HG02943 (cell line): ENCODE data around the gene TM7SF3.

Experiments
- ATAC-seq: cut with Tn5 transposase; IDR thresholded peaks from one replicate; pipeline ENCODE4 v1.9.1; 2021; ENCODE audit warnings: mild to moderate bottlenecking, low read depth, moderate library complexity; ENCODE audit not compliant: unreplicated experiment

Gene TM7SF3

DNA sequence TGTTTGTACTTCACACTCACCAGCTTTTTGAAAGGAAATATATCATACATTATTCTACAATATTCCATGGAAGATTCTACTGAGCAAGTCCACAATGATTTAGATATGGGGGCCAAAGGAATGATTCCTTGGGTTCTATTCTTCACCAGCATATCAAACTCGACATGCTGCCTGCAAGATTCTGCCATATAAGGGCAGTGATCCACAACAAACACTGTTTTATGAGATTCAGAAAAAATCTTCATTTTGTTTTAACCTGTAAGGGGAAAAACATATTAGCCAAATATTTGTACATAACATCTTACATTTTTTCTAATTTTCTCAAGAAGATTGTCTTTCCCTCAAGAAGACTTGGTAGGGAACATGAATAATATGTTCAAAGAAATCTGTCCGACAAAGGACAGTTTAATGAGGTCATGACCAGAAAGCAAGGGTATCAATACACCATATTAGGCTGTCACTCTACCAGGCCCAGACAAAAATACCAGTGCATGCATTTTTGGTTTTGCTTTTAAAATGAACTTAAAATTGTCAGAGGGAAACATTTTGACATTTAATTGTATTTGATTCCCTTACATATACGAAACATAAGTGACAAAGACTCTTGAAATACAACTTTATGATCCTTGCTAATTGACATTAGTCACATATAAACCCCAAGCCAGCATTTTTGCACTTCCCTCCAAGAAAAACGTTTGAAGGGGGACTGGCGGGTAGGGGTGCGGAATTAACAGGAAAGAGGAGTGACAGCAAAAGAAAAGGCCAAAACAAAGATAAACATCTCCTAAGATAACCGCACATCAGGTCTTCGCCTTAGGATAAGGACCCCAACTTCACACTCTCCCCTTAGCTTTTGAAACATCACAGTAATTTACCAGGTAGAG lies 77.4 kb downstream of the TM7SF3 start:
- no peak for ATAC-seq

DNA sequence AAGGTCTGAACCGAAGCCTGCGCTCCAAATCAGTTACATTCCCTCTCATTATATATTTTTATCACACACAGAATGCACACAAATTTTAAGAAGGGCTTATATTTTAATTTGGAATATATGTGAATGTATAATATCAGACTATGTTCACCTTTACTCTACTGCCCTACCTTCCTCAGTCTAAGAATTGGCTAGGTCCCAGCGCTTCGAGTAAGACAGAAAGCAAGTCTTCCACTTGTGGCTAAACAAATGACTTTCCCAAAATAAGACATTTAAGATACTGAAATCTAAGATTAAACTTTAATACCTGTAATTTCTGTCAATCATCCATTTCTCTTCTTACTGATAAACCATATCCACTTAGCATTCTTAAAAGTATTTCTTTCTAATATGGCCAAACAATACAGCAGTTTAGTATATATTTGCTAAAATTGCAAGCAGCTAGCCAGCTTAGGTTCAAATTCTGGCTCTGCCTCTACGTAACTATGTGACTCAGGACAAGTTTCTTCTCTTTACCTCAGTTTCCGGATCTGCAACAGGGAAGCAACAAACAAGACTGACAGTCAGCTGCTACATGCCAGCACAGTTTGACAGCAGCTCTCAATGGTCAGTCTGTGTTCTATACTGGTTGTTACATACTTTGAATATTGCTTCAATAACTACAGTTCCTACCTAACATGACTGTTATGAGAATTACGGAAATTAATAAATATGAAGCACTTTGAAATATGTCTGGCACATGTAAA lies 78.4 kb downstream of the TM7SF3 start:
- no peak for ATAC-seq

DNA sequence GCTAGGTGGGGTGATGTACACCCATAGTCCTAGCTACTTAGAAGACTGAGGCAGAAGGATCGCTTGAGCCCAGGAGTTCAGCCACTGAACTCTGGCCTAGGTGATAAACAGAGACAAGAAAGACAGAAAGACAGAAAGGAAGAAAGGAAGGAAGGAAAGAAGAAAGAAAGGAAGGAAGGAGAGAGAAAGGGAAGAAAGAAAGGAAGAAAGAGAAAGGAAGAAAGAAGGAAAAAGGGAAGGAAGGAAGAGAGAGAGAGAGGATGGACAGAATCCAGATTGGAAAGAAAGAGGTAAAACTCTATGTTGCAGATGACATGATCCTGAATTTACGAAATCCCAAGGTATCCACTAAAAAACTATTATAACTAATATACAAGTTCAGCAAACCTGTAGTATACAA lies 84.6 kb downstream of the TM7SF3 start:
- no peak for ATAC-seq

DNA sequence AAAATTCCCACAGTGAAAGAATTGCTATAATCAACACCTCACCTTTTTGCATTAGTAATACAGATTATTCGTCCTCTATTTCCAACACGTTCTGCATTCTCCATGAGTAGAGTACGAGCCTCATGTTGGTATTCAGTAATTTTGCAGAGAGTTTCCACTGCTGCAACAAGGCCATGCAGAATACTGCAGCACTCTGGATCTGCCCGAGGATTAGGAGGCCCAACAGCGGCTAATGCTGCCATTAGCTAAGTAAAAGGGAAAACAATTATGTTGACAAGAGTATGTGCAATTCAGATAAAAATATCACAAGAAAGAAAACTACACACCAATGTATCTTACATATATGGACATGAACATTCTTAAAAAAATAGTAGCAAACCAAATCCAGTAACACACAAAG lies 85.5 kb downstream of the TM7SF3 start:
- ATAC-seq: no peak
